Measurements from ENCODE around the gene RAB30.

- TF ChIP-seq, protein P1, sequence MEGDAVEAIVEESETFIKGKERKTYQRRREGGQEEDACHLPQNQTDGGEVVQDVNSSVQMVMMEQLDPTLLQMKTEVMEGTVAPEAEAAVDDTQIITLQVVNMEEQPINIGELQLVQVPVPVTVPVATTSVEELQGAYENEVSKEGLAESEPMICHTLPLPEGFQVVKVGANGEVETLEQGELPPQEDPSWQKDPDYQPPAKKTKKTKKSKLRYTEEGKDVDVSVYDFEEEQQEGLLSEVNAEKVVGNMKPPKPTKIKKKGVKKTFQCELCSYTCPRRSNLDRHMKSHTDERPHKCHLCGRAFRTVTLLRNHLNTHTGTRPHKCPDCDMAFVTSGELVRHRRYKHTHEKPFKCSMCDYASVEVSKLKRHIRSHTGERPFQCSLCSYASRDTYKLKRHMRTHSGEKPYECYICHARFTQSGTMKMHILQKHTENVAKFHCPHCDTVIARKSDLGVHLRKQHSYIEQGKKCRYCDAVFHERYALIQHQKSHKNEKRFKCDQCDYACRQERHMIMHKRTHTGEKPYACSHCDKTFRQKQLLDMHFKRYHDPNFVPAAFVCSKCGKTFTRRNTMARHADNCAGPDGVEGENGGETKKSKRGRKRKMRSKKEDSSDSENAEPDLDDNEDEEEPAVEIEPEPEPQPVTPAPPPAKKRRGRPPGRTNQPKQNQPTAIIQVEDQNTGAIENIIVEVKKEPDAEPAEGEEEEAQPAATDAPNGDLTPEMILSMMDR (IDR thresholded peaks at IDR 0.05) = no peak
- no peak for TF ChIP-seq POLR2A (IDR thresholded peaks at IDR 0.05)
- no peak for TF ChIP-seq EP300 (IDR thresholded peaks at IDR 0.05)
These were observed 94.9 kb downstream of the RAB30 start for GRCh38 chr11:82976786-82977185.

All from suprapubic skin (tissue), 3 donors.